HG03432 (cell line): Measurements from ENCODE around the gene TRIM71.
"Not testable (repeated sequence)": the region's sequence is repeated elsewhere in the genome, so short reads cannot be mapped to it uniquely, and the experiment has no call there.

Experiments used
- ATAC-seq: cut with Tn5 transposase; IDR thresholded peaks from one replicate; pipeline ENCODE4 v1.9.1; 2021; ENCODE audit warnings: mild to moderate bottlenecking, moderate library complexity; ENCODE audit not compliant: unreplicated experiment

TRIM71 gene

GRCh38 chr3:32922078-32922477 lies 104.3 kb downstream of the TRIM71 start:
- ATAC-seq, result no peak

- ATAC-seq, result no peak
These were observed 112.4 kb downstream of the TRIM71 start for GRCh38 chr3:32930161-32930560.

GRCh38 chr3:32931273-32931672 lies 113.5 kb downstream of the TRIM71 start:
- not testable (repeated sequence) for ATAC-seq

GRCh38 chr3:32934150-32934742 lies 116.4 kb downstream of the TRIM71 start:
- ATAC-seq, result no peak

GRCh38 chr3:32937331-32937730 lies 119.5 kb downstream of the TRIM71 start:
- no peak for ATAC-seq

GRCh38 chr3:32939531-32940284 lies 121.9 kb downstream of the TRIM71 start:
- not testable (repeated sequence) for ATAC-seq

- ATAC-seq, result no peak
These were observed 122.9 kb downstream of the TRIM71 start for GRCh38 chr3:32940726-32941125.

- no peak for ATAC-seq
These were observed 127.3 kb downstream of the TRIM71 start for GRCh38 chr3:32945136-32945535.

- ATAC-seq, result not testable (repeated sequence)
These were observed 127.8 kb downstream of the TRIM71 start for GRCh38 chr3:32945598-32945997.

- ATAC-seq, result peak; percentile 35
These were observed 129.4 kb downstream of the TRIM71 start for GRCh38 chr3:32946973-32947788.
